ENCODE data around the gene PPIP5K1.

The PPIP5K1 gene

DNA sequence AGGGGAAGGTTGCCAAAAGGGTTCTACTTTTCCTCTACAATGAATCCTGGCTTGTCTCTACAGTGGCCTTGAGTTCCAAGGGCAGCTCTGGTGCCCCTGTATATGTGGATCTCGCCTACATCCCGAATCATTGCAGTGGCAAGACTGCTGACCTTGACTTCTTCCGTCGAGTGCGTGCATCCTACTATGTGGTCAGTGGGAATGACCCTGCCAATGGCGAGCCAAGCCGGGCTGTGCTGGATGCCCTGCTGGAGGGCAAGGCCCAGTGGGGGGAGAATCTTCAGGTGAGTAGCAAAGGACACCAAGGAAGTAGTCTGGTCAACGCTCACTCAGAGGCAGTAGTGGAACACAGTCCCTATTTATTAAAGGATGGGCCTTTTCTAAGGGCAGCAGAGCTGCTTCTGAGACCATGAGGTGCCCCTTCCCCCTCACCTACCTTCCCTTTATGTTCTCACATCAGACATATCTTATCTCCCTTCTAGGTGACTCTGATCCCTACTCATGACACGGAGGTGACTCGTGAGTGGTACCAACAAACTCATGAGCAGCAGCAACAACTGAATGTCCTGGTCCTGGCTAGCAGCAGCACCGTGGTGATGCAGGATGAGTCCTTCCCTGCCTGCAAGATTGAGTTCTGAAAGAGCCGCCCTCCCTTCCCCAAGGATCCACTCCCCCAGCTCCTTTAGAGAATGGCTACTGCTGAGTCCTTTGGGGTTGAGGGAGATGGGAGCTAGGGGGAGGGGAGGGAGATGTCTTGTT, 60.2 kb downstream of the PPIP5K1 start:
- no peak for FAIRE-seq
- TF ChIP-seq POLR2AphosphoS5 (IDR thresholded peaks at IDR 0.05; ENCODE audit: low read depth, low read length) (no peak), TAF1 (IDR thresholded peaks at IDR 0.05; ENCODE audit: borderline replicate concordance, low read depth, low read length) (no peak), POLR2A (IDR thresholded peaks at IDR 0.05; ENCODE audit: low read depth, low read length) (no peak)
- no peak for DNase-seq (ENCODE audit: insufficient read length)

DNA sequence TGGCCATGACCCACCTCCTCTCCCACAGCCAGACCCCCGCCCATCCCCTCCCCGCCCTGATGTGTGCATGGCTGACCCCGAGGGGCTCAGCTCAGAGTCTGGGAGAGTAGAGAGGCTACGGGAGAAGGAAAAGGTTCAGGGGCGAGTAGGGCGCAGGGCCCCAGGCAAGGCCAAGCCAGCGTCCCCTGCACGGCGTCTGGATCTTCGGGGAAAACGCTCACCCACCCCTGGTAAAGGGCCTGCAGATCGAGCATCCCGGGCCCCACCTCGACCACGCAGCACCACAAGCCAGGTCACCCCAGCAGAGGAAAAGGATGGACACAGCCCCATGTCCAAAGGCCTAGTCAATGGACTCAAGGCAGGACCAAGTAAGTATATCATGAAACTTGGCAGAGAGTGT, 60.9 kb downstream of the PPIP5K1 start:
- TF ChIP-seq POLR2AphosphoS5 (IDR thresholded peaks at IDR 0.05; ENCODE audit: low read depth, low read length) (no peak), POLR2A (IDR thresholded peaks at IDR 0.05; ENCODE audit: low read depth, low read length) (no peak), TAF1 (IDR thresholded peaks at IDR 0.05; ENCODE audit: borderline replicate concordance, low read depth, low read length) (no peak)
- no peak for DNase-seq (ENCODE audit: insufficient read length)
- no peak for FAIRE-seq

DNA sequence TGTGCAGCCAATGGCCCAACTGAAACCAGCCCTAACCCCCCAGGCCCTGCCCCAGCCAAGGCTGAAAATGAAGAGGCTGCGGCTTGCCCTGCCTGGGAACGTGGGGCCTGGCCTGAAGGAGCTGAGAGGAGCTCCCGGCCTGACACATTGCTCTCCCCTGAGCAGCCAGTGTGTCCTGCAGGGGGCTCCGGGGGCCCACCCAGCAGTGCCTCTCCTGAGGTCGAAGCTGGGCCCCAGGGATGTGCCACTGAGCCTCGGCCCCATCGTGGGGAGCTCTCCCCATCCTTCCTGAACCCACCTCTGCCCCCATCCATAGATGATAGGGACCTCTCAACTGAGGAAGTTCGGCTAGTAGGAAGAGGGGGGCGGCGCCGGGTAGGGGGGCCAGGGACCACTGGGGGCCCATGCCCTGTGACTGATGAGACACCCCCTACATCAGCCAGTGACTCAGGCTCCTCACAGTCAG, 61.4 kb downstream of the PPIP5K1 start:
- no peak for TF ChIP-seq POLR2A (IDR thresholded peaks at IDR 0.05; ENCODE audit: low read depth, low read length)
- TF ChIP-seq TAF1 (IDR thresholded peaks at IDR 0.05; ENCODE audit: borderline replicate concordance, low read depth, low read length), result no peak
- TF ChIP-seq POLR2AphosphoS5 (IDR thresholded peaks at IDR 0.05; ENCODE audit: low read depth, low read length), result no peak
- no peak for DNase-seq (ENCODE audit: insufficient read length)
- no peak for FAIRE-seq

GRCh38 chr15:43527802-43528541, 62.0 kb downstream of the PPIP5K1 start:
- DNase-seq (ENCODE audit: insufficient read length) (no peak), FAIRE-seq (no peak)
- no peak for TF ChIP-seq TAF1 (IDR thresholded peaks at IDR 0.05; ENCODE audit: borderline replicate concordance, low read depth, low read length)
- TF ChIP-seq POLR2A (IDR thresholded peaks at IDR 0.05; ENCODE audit: low read depth, low read length), result no peak
- TF ChIP-seq POLR2AphosphoS5 (IDR thresholded peaks at IDR 0.05; ENCODE audit: low read depth, low read length), result no peak

- no peak for DNase-seq (ENCODE audit: insufficient read length)
- no peak for FAIRE-seq
- TF ChIP-seq POLR2AphosphoS5 (IDR thresholded peaks at IDR 0.05; ENCODE audit: low read depth, low read length) (no peak), TAF1 (IDR thresholded peaks at IDR 0.05; ENCODE audit: borderline replicate concordance, low read depth, low read length) (no peak)
Observed at GRCh38 chr15:43527016-43527801, 62.8 kb downstream of the PPIP5K1 start.

DNA sequence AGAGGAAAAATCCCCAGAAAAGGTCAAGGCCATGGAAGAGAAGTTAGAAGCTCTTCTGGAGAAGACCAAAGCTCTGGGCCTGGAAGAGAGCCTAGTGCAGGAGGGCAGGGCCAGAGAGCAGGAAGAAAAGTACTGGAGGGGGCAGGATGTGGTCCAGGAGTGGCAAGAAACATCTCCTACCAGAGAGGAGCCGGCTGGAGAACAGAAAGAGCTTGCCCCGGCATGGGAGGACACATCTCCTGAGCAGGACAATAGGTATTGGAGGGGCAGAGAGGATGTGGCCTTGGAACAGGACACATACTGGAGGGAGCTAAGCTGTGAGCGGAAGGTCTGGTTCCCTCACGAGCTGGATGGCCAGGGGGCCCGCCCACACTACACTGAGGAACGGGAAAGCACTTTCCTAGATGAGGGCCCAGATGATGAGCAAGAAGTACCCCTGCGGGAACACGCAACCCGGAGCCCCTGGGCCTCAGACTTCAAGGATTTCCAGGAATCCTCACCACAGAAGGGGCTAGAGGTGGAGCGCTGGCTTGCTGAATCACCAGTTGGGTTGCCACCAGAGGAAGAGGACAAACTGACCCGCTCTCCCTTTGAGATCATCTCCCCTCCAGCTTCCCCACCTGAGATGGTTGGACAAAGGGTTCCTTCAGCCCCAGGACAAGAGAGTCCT, 63.6 kb downstream of the PPIP5K1 start:
- FAIRE-seq, result no peak
- no peak for DNase-seq (ENCODE audit: insufficient read length)
- TF ChIP-seq TAF1 (IDR thresholded peaks at IDR 0.05; ENCODE audit: borderline replicate concordance, low read depth, low read length) (no peak), POLR2AphosphoS5 (IDR thresholded peaks at IDR 0.05; ENCODE audit: low read depth, low read length) (no peak), POLR2A (IDR thresholded peaks at IDR 0.05; ENCODE audit: low read depth, low read length) (no peak)

DNA sequence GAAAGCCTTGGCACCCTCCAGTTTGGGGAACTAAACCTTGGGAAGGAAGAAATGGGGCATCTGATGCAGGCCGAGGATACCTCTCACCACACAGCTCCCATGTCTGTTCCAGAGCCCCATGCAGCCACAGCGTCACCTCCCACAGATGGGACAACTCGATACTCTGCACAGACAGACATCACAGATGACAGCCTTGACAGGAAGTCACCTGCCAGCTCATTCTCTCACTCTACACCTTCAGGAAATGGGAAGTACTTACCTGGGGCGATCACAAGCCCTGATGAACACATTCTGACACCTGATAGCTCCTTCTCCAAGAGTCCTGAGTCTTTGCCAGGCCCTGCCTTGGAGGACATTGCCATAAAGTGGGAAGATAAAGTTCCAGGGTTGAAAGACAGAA, 64.9 kb downstream of the PPIP5K1 start:
- FAIRE-seq (no peak), DNase-seq (ENCODE audit: insufficient read length) (no peak)
- TF ChIP-seq TAF1 (IDR thresholded peaks at IDR 0.05; ENCODE audit: borderline replicate concordance, low read depth, low read length) (no peak), POLR2AphosphoS5 (IDR thresholded peaks at IDR 0.05; ENCODE audit: low read depth, low read length) (no peak), POLR2A (IDR thresholded peaks at IDR 0.05; ENCODE audit: low read depth, low read length) (no peak)

GRCh38 chr15:43524254-43524845, 65.7 kb downstream of the PPIP5K1 start:
- DNase-seq (ENCODE audit: insufficient read length) (no peak), FAIRE-seq (no peak)
- TF ChIP-seq POLR2A (IDR thresholded peaks at IDR 0.05; ENCODE audit: low read depth, low read length), result no peak
- no peak for TF ChIP-seq TAF1 (IDR thresholded peaks at IDR 0.05; ENCODE audit: borderline replicate concordance, low read depth, low read length)
- TF ChIP-seq POLR2AphosphoS5 (IDR thresholded peaks at IDR 0.05; ENCODE audit: low read depth, low read length), result no peak

DNA sequence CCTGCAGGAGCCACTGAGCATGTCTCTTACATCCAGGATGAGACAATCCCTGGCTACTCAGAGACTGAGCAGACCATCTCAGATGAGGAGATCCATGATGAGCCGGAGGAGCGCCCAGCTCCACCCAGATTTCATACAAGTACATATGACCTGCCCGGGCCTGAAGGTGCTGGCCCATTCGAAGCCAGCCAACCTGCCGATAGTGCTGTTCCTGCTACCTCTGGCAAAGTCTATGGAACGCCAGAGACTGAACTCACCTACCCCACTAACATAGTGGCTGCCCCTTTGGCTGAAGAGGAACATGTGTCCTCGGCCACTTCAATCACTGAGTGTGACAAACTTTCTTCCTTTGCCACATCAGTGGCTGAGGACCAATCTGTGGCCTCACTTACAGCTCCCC, 66.4 kb downstream of the PPIP5K1 start:
- FAIRE-seq, result no peak
- no peak for TF ChIP-seq POLR2A (IDR thresholded peaks at IDR 0.05; ENCODE audit: low read depth, low read length)
- no peak for TF ChIP-seq POLR2AphosphoS5 (IDR thresholded peaks at IDR 0.05; ENCODE audit: low read depth, low read length)
- TF ChIP-seq TAF1 (IDR thresholded peaks at IDR 0.05; ENCODE audit: borderline replicate concordance, low read depth, low read length), result no peak

DNA sequence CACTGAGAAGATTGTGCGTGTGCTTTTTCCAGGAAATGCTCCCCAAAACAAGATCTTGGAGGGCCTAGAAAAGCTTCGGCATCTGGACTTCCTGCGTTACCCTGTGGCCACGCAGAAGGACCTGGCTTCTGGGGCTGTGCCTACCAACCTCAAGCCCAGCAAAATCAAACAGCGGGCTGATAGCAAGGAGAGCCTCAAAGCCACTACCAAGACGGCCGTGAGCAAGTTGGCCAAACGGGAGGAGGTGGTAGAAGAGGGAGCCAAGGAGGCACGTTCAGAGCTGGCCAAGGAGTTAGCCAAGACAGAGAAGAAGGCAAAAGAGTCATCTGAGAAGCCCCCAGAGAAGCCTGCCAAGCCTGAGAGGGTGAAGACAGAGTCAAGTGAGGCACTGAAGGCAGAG, 67.8 kb downstream of the PPIP5K1 start:
- TF ChIP-seq POLR2AphosphoS5 (IDR thresholded peaks at IDR 0.05; ENCODE audit: low read depth, low read length) (no peak), POLR2A (IDR thresholded peaks at IDR 0.05; ENCODE audit: low read depth, low read length) (no peak), TAF1 (IDR thresholded peaks at IDR 0.05; ENCODE audit: borderline replicate concordance, low read depth, low read length) (no peak)
- no peak for FAIRE-seq
- DNase-seq (ENCODE audit: insufficient read length), result no peak

More for the DNA sequence above, 66.4 kb downstream of the PPIP5K1 start:
- DNase-seq (ENCODE audit: insufficient read length), result no peak

Measured in GM12892 (cell line).